Measurements from ENCODE around the gene KCNAB2. TPM values are rescaled to one million over a fixed set of nuclear protein-coding genes. Genes with fewer than 3 reads are reported as not detected.

The KCNAB2 gene
- polyA plus RNA-seq, 3 donors, result 11.5 to 178 (median 22.7) TPM

DNA sequence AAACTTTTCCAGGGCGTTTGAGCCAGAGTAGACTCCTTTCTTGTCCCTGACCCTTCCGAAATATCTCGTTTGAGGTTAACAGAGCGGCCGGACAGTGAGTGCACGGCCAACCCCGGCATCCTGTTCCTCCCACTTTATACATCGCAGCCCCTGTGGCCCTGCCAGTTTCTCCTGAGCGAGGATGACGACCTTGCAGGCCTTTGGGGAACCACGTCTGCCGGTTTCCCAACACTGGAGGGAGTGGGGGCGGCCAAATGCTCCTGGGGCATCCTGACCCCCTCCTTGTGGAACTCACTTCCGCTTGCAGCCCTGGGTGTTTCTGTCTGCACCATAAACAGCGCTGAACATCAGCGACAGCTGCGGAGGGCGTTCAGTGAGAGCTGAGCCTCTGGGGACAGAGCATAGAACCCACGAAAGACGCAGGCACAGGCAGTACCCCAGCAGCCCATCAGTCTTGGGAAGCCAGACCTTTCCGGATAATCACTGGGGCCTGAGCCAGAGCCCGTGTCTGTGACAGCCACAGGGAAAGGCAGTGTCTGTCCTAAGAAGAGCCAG, 4.8 kb upstream of the KCNAB2 start:
- no peaks in the 10 kb centered on the region for H3K9me3 ChIP-seq (replicated peaks in 1 of 2; ENCODE audit: control insufficient read depth in 1 of 2, insufficient read depth in 1 of 2, low read length in 2 of 2)
- intact Hi-C loops (cut with micrococcal nuclease), result no loop called here
- Mint-ChIP-seq H3K4me1 (peaks cover 17% of the 10 kb centered on the region), H3K36me3 (peaks cover 48 to 92% of the 10 kb centered on the region in 2 donors), H3K9me3 (no peaks in the 10 kb centered on the region), H3K27ac (peak overlapping the region in 1 of 7 donors; percentile 40), H3K27me3 (ENCODE audit: low read depth in 3 of 3) (no peaks in the 10 kb centered on the region), H3K4me3 (no peak overlapping the region)
- H3K4me1 ChIP-seq (ENCODE audit: control insufficient read depth in 1 of 2, insufficient read depth in 2 of 2, low read length in 2 of 2), result no peaks in the 10 kb centered on the region
- peaks cover 100% of the 10 kb centered on the region for H4K20me1 ChIP-seq (ENCODE audit: insufficient read depth, low read length)
- no peak overlapping the region for H3K4me3 ChIP-seq (replicated peaks in 1 of 3; ENCODE audit: low read depth in 2 of 3, low read length in 3 of 3)
- peaks cover 86 to 95% of the 10 kb centered on the region in 2 donors for H3K36me3 ChIP-seq (replicated peaks in 1 of 2; ENCODE audit: control insufficient read depth in 1 of 2, insufficient read depth in 2 of 2, low read length in 2 of 2)
- H3K27ac ChIP-seq (ENCODE audit: low read depth in 1 of 2, low read length in 2 of 2), result peak overlapping the region in 1 of 2 donors; percentile 26
- no peak overlapping the region for H2AFZ ChIP-seq (ENCODE audit: insufficient read depth, low read depth, low read length, poor library complexity, severe bottlenecking)
- TF ChIP-seq, protein P1, sequence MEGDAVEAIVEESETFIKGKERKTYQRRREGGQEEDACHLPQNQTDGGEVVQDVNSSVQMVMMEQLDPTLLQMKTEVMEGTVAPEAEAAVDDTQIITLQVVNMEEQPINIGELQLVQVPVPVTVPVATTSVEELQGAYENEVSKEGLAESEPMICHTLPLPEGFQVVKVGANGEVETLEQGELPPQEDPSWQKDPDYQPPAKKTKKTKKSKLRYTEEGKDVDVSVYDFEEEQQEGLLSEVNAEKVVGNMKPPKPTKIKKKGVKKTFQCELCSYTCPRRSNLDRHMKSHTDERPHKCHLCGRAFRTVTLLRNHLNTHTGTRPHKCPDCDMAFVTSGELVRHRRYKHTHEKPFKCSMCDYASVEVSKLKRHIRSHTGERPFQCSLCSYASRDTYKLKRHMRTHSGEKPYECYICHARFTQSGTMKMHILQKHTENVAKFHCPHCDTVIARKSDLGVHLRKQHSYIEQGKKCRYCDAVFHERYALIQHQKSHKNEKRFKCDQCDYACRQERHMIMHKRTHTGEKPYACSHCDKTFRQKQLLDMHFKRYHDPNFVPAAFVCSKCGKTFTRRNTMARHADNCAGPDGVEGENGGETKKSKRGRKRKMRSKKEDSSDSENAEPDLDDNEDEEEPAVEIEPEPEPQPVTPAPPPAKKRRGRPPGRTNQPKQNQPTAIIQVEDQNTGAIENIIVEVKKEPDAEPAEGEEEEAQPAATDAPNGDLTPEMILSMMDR (IDR thresholded peaks at IDR 0.05), result no peak
- H3K4me2 ChIP-seq (replicated peaks; ENCODE audit: extremely low read depth, low read length, poor library complexity, severe bottlenecking), result no peak overlapping the region
- 83% methylated on average over 17 of the region's 22 CpGs for WGBS (ENCODE audit: insufficient coverage)
- no peak overlapping the region for H3K9ac ChIP-seq (ENCODE audit: insufficient read depth, low read length, poor library complexity, severe bottlenecking)
- H3K79me2 ChIP-seq (ENCODE audit: insufficient read depth, low read length), result peaks cover 92% of the 10 kb centered on the region
- no peaks in the 10 kb centered on the region for H3K27me3 ChIP-seq (ENCODE audit: control insufficient read depth in 2 of 2, insufficient read depth in 2 of 2, low read length in 2 of 2)
- peak in 1 of 3 donors; percentile 26 for DNase-seq

DNA sequence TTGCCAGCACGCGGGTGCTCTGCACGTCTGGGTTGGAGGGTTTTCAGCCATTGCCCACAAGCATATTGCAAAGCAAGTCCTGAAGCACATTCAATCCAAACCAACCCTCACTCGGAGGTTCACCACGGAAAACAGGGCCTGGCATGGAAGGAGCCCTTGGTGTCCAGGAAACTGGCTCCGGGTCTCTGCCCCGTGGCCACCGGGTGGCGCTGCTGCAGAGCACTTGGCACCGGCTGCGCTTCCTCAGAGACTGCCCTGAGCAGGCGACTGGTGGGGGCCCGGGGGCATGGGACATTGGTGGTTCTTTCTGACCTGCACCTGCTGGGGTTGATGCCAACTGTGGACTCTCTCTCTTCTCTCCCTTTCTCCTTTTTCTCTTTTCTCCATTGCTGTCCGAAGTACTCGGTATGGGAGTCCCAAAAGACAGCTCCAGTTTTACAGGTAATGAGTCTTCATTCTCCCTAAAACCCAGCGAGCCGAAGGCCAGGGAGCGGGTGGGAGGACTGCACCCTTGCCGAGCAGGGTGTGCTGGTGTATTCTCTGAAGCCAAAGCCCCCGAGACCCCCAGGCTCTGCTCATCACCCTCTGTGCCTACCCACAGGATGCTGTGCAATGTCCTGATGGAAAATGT, 4.1 kb upstream of the KCNAB2 start:
- Histone ChIP-seq H3K27ac (ENCODE audit: low read depth in 1 of 2, low read length in 2 of 2) (peak overlapping the region in 1 of 2 donors; percentile 26), H3K27me3 (ENCODE audit: control insufficient read depth in 2 of 2, insufficient read depth in 2 of 2, low read length in 2 of 2) (no peaks in the 10 kb centered on the region), H2AFZ (ENCODE audit: insufficient read depth, low read depth, low read length, poor library complexity, severe bottlenecking) (no peak overlapping the region), H3K9ac (ENCODE audit: insufficient read depth, low read length, poor library complexity, severe bottlenecking) (no peak overlapping the region), H3K9me3 (replicated peaks in 1 of 2; ENCODE audit: control insufficient read depth in 1 of 2, insufficient read depth in 1 of 2, low read length in 2 of 2) (no peaks in the 10 kb centered on the region), H3K4me2 (replicated peaks; ENCODE audit: extremely low read depth, low read length, poor library complexity, severe bottlenecking) (no peak overlapping the region), H4K20me1 (ENCODE audit: insufficient read depth, low read length) (peaks cover 100% of the 10 kb centered on the region), H3K4me1 (ENCODE audit: control insufficient read depth in 1 of 2, insufficient read depth in 2 of 2, low read length in 2 of 2) (no peaks in the 10 kb centered on the region), H3K4me3 (replicated peaks in 1 of 3; ENCODE audit: low read depth in 2 of 3, low read length in 3 of 3) (no peak overlapping the region), H3K79me2 (ENCODE audit: insufficient read depth, low read length) (peaks cover 92% of the 10 kb centered on the region), H3K36me3 (replicated peaks in 1 of 2; ENCODE audit: control insufficient read depth in 1 of 2, insufficient read depth in 2 of 2, low read length in 2 of 2) (peaks cover 88 to 95% of the 10 kb centered on the region in 2 donors)
- Mint-ChIP-seq H3K4me3 (no peak overlapping the region), H3K27me3 (ENCODE audit: low read depth in 3 of 3) (no peaks in the 10 kb centered on the region), H3K36me3 (peaks cover 49 to 92% of the 10 kb centered on the region in 2 donors), H3K9me3 (no peaks in the 10 kb centered on the region), H3K27ac (no peak overlapping the region), H3K4me1 (peaks cover 11% of the 10 kb centered on the region)
- peak in 1 of 3 donors; percentile 20 for DNase-seq
- 74% methylated on average over 12 of the region's 20 CpGs for WGBS (ENCODE audit: insufficient coverage)
- TF ChIP-seq, protein P1 (IDR thresholded peaks at IDR 0.05), result peak; percentile 80
- intact Hi-C loops (cut with micrococcal nuclease), result no loop called here
